ELF-1 (cell line): ENCODE results near the gene PTPN3.
A peak's percentile ranks its signal among the peaks of the same experiment; 100 is the strongest.

ENCODE experiments used
- DNase-seq: peaks from one replicate; pipeline ENCODE4 v3.0.0-alpha.2; 2016; ENCODE audit warnings: low read depth, low spot score

The PTPN3 gene

DNA sequence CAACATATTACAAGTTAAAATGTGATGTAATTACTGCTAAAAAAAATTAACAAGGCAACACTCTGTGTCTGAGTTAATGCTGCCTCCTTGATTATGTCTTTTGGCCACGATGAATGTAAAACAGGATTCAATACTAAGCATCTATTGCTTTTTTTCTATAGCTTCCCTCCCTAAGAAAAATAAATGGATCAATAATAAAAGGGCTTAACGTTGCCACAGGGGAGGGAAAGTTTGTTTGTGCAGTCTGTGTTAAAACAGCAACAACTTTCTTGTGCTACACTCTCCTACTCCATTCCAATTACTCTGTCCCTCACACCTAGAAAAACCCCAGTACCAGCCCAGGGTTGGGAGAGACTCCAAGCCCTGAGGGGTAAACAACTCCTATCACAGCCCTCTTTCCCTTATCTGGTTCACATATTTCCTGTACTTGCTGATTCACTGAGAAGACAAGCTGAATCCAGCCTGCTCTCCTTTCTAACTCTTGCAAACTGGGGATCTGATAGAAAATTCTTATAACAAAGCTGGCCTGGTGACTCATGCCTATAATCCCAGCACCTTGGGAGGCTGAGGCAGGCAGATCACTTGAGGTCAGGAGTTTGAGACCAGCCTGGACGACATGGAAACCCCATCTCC, 44.8 kb downstream of the PTPN3 start:
- DNase-seq: peak; percentile 84

DNA sequence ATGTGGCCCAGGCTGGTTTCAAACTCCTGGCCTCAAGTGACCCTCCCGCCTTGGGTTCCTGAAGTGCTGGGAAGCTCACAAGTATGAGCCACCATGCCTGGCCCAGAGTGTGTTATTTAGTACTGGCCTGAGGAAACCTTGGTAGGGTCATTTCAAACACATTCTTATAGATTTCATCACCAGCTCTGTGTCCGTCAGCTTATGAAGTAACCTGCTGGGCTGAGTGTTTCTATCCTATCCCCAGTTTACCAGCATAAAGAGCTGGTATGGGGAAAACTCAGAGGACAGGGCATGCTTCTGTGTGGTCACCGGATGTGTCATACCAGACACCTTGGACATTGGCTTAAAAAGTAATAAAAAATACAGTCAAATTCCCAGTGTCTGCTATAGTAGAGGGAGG, 45.3 kb downstream of the PTPN3 start:
- peak; percentile 33 for DNase-seq

DNA sequence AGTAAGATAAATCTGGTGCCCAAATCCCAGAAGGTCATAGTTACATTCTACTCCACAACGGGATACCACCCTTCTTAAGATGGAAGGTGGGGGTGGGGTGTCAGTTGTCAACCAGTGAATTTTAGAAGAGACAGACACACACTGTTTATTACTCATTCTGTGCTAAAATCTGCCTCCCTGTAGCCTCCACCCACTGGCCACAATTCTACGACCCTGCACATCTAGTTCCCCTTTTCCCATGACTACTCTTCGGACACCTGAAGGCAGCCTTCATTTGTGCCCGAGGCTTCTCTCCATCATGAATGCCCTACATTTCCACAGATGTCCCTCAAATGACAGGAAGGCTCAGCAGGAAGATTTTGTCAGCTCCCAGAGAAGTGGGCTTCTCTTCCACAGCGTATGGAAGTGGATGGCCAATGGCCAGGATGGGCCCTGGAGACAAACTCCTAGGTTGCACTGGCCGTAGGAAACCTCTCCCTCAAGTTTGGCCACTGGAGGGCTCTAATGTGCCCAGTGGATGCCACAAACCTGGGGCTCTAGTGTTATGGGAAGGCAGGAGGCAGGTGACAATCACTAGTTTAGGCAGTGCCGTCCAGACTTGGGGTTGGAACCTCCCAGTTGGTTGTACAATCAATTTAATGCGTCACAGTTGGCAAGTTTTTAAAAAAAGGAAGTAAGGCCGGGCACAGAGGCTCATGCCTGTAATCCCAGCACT, 46.6 kb downstream of the PTPN3 start:
- DNase-seq: peak; percentile 28

DNA sequence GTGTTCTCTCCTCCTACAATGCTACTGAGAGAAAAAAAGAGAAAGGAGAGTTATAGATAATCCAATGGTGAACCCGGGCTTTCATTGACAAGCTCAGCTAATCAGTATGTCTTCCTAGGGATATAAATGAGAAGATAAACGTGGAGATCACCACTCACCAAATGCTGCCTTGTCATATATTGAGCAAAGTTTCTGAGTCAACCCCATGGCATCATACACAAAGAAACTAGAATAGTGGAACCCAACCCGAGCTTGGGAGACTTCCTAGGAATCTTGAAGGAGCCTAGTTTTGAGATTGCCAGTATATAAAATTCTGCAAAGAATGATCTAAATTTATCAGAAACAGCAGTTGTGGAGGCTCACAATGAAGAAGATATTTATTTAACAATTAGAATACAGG, 47.8 kb downstream of the PTPN3 start:
- no peak for DNase-seq

DNA sequence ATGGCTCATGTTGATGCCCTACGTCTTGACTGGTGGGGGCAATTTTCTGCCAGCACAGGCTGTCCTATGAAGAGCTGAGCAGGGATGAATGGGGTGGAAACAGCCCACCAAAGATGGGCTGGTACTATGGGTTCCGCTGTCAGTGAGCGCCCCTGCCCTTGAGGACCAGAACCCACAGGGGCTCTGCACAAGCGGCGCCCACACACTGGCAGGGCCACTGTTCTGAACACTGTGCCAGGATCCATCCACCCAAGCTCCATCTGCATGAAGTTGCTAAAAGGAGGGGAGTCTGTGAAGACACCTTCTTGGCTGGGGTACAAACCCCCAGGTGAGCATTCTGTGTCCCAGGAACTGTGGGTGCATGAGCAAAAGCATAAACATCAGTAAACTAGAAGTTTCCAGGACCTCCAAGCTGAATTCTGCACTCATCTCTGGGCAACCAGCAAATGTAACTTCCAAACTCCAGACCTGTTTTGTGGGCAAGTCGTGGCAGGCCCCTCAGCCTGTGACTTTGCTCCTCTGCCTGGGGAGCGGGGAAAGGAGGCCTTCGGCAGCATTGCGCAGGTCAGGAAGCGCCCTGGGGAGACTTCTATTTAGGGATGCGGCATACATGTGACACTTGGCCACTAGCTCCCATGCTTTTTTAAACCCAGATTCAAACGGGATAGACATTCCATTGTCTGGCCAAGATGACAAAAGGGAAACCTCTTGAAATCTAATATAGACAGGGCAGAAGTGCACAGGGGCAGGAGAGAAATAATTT, 48.9 kb downstream of the PTPN3 start:
- no peak for DNase-seq

DNA sequence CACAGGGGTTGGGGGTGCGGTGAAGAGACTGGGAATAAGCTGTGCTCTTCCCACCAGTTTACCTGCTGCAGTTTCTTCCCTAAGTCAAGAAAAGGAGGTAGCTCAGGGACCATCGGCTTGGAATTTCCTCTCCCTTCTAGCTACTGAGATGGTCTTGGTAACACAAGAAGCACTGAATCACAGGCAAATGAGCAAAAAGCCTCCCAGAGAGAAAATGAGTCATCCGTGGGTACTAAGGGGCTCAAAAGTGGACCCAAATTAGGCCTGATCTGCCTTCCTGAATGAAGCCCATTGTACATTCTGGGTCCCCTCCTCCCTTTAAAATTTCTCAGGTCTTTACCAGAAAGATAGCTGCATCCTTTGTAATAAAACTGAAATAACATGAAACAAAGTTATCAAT, 49.9 kb downstream of the PTPN3 start:
- no peak for DNase-seq

DNA sequence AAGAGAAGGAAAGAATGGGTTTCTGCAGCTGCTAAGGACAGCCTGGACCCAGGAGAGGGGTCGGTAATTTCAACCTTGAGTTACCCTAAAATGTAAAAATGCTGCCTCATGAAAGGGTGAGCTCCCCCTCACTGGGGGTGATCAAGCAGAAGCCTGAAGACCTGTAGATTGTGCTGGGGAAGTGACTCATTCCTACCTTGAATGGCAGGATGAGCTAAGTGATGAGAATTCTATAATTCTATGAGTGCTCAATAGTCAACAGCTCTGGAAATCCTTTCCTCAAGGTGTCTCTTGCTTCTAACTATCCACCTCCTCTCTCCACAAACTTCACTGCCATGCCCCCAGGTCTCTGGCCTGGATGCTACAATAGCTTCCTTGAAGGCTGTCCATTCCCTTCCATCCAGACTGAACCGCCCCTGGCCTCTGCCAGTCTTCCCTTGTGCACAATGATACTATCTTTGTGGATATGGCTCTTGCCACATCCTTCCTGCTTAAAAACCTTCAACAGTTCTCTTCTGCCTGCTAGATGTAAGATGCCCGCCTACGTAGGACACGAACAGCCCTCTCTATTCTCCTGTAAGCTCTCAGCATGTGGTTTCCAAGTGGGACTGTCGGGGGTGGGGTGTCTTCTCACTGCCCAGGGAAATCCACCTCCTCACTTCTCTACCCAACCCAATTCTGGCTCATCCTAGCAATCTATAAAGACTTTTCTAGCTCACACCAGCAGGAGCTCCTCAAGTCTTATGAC, 50.6 kb downstream of the PTPN3 start:
- no peak for DNase-seq

DNA sequence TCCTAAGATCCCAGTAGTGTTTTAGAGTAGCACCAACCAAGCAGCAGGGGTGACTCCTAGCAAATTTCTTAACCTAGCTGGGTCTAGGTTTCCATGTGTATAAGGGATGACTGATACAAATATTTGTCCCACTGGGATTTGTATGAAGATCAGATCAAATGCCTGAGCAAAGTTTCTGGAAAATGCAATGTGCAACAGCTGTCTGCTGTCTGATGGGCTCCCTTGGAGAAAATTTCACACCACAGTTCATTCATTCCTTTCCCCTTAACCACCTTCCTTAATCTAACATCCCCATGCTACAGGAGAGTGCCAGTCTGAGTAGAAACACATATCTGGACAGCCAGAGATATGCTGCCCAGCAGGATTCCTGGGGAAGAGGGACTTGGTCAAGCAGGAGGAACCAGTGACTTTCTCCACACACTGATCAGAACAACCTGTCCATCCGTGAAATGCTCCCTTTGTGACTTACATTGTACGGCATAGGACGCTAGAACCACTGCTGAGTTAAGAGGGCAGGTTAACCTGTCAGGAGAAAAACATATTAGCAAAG, 53.3 kb downstream of the PTPN3 start:
- no peak for DNase-seq

DNA sequence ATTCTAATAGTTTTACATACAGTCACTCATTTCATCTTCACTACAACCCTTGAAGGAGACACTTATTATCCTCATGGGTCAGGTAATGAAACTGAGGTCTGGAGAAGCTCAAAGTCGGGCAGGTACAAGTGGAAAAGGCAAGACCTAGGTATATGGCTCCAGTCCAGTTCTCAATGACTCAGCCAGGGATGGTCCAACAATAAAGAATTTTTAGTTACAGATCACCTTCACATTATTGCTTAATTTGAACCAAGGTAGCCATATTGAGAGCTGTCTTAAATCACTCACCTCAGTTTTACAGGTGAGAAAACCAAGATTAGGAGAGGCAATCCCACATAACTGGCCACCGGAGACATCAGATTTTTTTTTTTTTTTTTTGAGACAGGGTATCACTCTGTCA, 55.4 kb downstream of the PTPN3 start:
- DNase-seq: no peak

DNA sequence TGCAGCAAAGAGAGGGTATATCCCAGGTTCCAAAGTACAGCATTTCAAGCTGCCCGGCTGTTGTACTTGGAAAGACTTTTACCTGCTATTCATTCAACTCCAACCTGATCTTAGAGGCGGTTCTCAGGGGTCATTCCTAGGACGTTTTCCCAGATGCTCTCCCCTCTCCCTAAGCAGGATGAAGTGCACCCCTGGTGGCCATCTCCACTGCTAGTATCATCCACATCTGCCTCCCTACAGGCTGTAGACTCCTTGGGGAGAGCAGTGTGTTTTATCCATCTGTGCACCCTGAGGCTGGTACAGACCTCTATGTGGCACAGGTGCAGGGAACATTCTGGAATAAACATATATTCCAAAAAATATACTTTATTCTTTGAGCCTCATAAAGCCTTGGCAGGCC, 56.8 kb downstream of the PTPN3 start:
- DNase-seq: no peak

DNA sequence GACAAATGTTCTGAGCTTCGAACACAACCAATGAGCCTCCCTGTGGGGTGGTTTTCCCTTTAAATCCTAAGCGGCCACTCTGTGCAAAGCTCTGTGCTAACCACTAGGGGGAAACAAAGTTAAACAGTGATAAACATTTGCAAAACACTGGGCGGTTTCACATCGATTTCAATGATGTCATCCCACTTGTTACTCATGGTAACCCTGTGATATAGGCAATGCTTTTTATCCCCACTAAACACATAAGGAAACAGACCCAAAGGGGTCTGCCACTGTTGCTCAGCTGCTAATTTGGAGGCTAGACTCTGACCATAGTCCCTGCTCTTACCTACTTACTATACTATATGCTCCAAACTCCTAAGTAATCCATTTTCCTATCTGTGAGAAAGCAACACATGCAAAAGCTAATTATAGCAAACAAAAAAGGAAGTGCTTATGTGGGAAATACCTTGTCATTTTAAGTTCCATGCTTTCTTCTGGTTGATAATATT, 57.3 kb downstream of the PTPN3 start:
- peak; percentile 74 for DNase-seq

DNA sequence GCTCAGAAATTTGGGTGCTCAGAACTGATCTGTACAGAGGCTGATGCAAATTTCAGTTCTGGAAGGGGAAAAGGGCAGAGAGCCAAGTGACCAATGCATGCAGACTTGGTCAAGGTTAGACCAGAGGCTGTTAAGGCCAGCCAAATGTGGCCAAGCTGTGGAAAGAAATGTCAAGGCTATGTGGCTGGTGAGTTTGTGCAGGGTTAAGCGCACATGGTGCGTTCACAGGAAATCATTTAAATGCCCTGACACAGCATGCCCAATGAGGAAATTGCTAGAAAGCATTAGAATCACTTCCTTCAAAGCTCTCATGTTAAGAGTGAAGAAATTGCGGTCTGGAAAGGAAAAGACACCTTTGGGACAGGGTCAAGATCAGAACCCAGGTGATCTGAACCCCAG, 58.0 kb downstream of the PTPN3 start:
- DNase-seq: no peak

DNA sequence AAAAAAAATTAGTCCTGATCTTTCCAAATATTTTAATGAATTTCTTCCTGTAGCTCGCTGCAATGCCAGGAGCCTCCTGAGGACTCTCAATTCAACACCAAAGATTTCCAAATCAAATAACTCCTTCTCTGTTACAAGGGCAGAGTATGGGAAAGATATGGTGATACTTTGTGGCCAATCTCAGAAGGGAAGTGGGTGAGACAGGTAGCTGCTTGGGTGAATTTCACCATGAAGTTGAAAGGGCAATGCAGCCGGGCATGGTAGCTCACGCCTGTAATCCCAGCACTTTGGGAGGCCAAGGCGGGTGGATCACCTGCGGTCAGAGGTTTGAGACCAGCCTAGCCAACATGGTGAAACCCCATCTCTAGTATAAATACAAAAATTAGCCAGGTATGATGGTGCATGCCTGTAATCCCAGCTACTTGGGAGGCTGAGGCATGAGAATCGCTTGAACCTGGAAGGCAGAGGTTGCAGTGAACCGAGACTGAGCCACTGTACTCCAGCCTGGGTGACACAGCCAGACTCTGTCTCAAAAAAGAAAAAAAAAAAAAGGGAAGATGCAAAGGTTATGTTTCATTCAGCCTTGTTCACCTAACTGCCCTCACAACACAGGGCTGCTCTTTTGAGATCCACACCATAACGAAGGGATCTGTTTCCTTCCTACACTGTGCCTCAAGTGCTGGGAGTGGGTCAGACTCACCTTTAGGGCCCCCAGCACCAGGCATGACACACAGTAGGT, 58.6 kb downstream of the PTPN3 start:
- no peak for DNase-seq

DNA sequence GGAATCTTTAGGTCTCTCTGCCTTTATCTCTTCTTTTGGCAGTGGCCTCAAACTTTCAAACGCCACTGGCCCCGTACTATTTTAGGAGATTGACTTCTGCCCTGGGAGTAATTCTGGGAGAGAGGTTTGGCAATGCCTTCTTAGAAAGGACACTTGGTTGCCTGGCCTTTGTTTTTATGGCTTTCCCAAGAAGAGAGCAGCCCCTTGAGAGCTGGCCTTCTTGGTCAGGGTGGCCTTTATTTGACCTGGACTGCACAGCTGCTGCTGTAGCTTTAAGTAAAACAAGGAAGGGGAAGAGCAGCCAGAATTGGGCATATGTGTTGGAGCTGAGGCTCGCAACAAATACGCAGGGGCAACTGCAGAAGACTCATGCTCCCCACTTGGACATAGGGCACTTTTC, 60.8 kb downstream of the PTPN3 start:
- DNase-seq: no peak

DNA sequence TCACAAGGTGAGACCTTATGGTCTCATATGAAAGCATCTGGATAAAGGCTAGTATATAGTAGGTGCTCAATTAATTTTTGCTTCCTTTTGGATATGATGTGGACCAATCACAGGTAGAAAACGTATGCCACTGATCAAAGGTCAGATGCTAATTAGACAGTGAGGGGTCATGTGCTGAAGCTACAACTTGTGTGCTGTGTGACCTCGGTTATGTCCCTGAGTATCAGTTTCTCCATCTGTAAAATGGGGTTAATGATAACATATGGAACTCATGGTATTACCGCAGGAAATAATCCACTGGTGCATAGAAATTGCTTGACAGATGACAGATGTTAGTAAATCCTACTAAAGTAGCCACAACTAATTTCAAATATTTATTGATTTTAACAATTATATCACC, 62.0 kb downstream of the PTPN3 start:
- no peak for DNase-seq

DNA sequence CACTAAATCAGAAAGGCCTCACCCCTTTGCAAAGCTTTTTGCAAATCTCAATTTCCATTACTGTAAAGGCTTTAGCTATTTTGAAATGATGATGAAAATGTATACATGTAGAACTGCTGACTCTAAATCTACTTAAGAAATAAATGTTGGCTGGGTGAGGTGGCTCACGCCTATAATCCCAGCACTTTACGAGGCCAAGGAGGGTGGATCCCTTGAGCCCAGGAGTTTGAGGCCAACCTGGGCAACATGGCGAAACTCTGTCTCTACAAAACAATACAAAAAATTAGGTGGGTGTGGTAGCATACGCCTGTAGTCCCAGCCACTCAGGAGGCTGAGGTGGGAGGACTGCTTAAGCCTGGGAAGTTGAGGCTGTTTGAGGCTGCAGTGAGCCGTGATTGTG, 64.6 kb downstream of the PTPN3 start:
- DNase-seq: no peak

DNA sequence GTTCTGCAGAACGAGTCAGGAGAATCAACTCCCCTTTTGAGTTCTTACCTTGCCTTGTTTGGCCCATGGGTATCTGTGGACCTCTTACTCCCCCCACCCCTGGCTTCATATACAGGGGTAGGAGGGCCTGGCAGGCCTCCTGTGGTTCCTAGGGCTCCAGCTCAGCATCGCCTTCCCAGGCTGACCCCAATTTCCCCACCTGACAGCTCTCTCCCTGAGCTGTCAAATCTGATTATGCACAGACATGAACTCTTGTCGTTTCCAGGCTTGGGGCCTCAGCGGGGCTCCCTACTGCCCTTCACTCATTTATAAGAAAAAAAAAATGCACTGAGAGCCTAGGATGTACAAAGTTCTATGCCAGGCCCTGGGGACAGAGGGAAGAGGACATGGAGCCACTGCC, 67.9 kb downstream of the PTPN3 start:
- DNase-seq: no peak

DNA sequence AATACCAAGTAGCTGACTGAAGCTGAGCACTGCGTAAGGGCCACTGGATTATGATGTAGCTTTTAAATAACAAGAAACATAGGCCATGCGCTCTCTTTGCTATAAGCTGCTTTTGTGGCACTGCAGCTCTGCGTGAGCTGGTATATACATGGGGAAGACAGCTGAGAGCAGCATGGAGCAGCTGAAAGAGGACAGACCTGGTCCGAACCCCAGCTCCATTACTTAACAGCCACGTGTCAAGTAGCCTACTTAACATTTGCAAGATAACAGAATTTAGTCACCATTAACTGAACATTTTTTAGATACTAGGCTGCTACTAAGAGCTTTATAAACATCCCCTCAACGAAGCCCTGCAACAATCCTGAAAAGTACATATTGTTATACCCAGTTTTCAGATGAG, 69.3 kb downstream of the PTPN3 start:
- no peak for DNase-seq

DNA sequence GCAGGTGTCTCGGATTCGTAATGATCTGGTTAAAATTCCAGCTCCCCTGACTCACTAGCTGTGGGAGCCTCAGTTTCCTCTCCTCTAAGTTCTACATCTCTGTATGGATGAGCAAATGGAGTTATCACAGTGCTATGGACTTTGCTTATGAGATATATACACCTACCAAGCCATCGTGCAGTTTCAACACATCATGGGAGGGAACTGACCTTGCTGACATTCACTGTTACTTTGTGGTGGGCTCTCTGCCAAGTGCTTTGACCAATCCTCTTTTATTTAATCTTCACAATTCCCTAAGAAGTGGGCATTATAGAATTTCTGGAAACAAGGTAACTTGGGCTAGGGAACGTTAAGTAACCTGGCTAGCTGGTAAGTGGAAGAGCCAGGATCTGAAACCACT, 70.2 kb downstream of the PTPN3 start:
- DNase-seq: no peak

DNA sequence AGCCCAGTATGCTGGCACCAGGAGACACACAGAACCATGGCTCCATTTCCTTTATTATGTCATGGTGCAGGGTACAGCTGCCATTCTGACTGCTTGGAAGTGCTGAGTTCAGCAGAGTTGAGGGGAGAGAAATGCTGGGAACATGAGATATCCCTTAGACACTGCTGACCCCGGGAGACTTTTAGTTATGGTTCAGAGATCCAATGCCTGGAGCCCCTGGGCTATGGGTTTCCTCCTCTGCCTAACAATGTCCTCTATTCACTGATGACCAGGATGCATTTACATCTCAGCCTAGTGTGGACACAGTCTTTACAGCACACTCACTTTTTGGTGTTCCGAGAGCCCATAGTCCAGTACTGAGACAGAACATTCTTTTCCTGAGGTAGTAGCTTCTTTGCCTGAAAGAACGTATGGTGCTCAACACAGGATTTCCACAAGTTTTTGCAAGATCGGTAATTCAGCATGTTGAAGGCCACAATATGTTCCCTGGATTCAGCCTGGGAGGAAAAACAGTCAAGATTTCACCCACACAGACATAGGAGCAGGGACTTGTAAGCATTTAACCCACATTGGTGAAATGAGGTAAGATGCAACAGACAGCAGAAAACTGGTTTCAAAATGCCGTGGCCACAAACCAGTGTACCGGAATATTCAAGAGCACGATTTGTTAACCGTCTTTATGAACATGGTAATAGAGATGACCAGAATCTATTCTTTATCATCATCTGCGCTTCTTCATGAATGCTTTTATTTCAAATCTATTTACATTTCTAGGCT, 71.3 kb downstream of the PTPN3 start:
- DNase-seq: no peak
